ENCODE data around the gene SMG6. TPM values are rescaled to one million over a fixed set of nuclear protein-coding genes. Genes with fewer than 3 reads are reported as not detected.
A peak's percentile ranks its signal among the peaks of the same experiment; 100 is the strongest.

SMG6 gene
- total RNA-seq, 1 donor, result 49.3 TPM

GRCh38 chr17:2250140-2251095 is 53.2 kb downstream of the SMG6 start:
- DNase-seq (ENCODE audit: low read depth), result no peak
- no peak for TF ChIP-seq CTCF (IDR thresholded peaks at IDR 0.05; ENCODE audit: insufficient read depth, low read length)
- no peak overlapping the region for H3K4me3 ChIP-seq (ENCODE audit: low read depth, low read length)

GRCh38 chr17:2247005-2247404 is 56.6 kb downstream of the SMG6 start:
- TF ChIP-seq CTCF (IDR thresholded peaks at IDR 0.05; ENCODE audit: insufficient read depth, low read length), result no peak
- DNase-seq (ENCODE audit: low read depth), result no peak
- no peak overlapping the region for H3K4me3 ChIP-seq (ENCODE audit: low read depth, low read length)

GRCh38 chr17:2244545-2245525 is 58.8 kb downstream of the SMG6 start:
- H3K4me3 ChIP-seq (ENCODE audit: low read depth, low read length), result peak overlapping the region; percentile 40
- TF ChIP-seq CTCF (IDR thresholded peaks at IDR 0.05; ENCODE audit: insufficient read depth, low read length), result peak; percentile 98
- DNase-seq (ENCODE audit: low read depth), result peak; percentile 94

- peak overlapping the region; percentile 40 for H3K4me3 ChIP-seq (ENCODE audit: low read depth, low read length)
- no peak for TF ChIP-seq CTCF (IDR thresholded peaks at IDR 0.05; ENCODE audit: insufficient read depth, low read length)
- DNase-seq (ENCODE audit: low read depth), result peak; percentile 63
Observed at GRCh38 chr17:2243953-2244352, 59.6 kb downstream of the SMG6 start.

- no peak for TF ChIP-seq CTCF (IDR thresholded peaks at IDR 0.05; ENCODE audit: insufficient read depth, low read length)
- peak; percentile 87 for DNase-seq (ENCODE audit: low read depth)
- H3K4me3 ChIP-seq (ENCODE audit: low read depth, low read length), result no peak overlapping the region
Observed at GRCh38 chr17:2241823-2242222, 61.8 kb downstream of the SMG6 start.

GRCh38 chr17:2240541-2240940 is 63.0 kb downstream of the SMG6 start:
- peak overlapping the region; percentile 26 for H3K4me3 ChIP-seq (ENCODE audit: low read depth, low read length)
- no peak for DNase-seq (ENCODE audit: low read depth)
- no peak for TF ChIP-seq CTCF (IDR thresholded peaks at IDR 0.05; ENCODE audit: insufficient read depth, low read length)
